Stimulated activated CD8-positive, alpha-beta memory T cell treated with anti-CD3 and anti-CD28 coated beads, Interleukin-7, amount 100 ng/mL, for 4 hours (primary cell): ENCODE results near the gene POFUT1.
"Not testable (repeated sequence)": the region's sequence is repeated elsewhere in the genome, so short reads cannot be mapped to it uniquely, and the experiment has no call there.

Experiments
- DNase-seq, 2 donors: peaks; one replicate each; pipeline ENCODE4 v3.0.0-alpha.2; 2020; ENCODE audit warnings: low read depth in 2 of 2

Gene POFUT1

GRCh38 chr20:32189123-32189410 is 18.6 kb upstream of the POFUT1 start:
- DNase-seq: no peak

DNA sequence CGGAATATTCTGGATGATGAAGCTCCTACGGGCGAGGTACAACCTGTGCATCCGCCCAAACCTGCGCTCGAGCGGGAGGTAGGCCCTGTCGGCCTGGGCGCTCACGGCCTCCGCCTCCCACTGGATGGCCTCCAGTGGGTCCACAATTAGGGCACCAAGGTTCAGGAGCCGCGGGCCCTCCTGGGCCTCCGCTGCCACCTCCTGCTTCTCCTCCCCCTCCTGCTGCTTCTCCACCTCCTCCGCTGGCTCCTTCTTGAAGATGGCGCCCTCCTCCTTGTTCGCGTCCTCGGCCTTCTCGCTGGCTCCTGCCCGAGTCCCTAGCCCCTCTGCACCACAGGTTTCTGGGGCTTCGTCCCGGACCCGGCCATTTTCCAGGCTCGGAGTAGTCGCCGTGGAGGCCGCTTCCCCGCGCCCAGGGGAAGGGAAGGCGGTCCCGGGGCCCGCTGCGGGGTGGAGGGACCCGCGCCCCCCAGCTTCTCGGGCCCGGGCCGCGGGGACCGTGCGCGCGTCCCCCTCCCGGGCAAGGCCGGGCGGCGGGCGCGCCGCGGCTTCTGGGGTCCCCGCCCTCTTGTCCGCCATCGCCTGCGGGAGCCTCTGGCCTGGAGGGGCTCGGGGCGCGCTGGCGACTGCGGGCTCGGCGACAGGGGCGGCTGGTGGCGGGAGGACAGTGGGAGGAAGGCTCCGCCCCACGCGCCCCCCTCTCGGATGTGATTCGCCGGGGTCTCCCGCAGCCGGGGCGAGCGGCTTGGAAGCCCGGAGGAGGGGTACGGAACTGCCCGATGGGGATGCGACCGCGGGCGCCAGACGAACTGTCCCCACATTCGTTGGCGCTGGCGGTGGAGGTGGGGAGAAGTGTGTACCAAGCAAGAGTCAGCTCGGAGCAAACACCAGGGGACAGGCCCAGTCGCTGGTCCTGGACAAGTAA is 17.7 kb upstream of the POFUT1 start:
- DNase-seq: peak in 1 of 2 donors; percentile 31

DNA sequence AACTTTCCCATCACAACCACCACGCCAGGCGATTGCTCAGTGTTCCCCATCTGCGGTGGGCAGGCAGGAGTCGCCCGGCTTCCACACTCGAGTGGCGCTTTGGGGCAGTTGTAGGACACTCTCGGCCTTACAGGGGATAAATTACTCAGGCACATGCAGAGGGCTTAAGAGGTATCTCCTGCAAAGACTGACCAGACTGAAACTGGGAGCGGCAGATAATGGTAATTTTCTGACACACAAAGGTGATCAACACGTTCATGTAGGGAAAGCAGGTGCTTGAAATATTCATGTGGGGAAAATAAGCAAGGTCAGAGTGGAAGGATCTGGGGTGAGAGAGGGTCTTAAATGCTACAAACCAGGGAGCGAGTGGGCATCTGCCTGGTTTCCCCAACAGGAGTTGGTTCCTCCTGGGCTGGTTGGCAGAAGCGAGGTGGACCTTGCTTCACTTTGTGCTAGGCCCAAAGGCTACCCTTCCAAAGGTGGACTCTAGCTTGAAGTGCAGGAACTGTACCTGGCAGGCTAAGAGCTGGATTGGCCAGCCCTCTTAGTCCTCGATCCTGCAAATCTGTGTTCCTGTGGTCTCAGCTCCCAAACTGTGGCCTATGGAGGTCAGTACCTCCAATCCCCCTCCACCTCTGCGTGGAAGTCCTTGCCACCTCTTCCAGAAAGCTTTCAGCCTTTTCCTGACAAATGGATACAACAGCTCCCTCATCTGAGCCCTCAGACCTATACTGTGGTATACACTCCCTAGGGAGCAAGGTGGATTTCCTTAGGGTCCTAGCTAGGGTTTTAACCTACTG is 16.9 kb upstream of the POFUT1 start:
- no peak for DNase-seq

- DNase-seq: no peak
Measured at GRCh38 chr20:32191422-32191821, 16.3 kb upstream of the POFUT1 start.

- DNase-seq: no peak
Measured at GRCh38 chr20:32191873-32192272, 15.8 kb upstream of the POFUT1 start.

GRCh38 chr20:32192698-32193097 is 15.0 kb upstream of the POFUT1 start:
- DNase-seq: no peak

DNA sequence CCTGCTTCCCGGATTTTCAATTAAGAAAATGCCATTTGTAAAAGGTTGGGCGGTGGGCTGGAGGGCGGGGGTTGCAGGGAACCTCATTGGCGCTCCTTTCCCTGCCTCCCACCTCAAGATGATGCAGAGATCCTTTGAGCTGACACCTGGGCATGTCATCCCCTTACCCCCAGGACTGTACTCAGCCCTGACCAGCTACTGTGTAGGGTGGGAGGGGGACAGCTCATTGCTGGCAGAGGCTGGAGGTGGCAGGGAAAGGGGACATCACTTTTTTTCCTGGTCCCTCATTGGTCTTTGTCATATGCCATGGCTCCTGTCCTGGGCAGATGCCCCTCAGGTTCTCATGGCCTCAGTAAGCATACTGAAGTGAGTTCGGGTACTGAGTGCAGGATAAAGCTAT is 14.3 kb upstream of the POFUT1 start:
- DNase-seq: not testable (repeated sequence)

GRCh38 chr20:32193996-32194395 is 13.7 kb upstream of the POFUT1 start:
- DNase-seq: no peak

GRCh38 chr20:32195581-32195980 is 12.1 kb upstream of the POFUT1 start:
- DNase-seq: no peak

DNA sequence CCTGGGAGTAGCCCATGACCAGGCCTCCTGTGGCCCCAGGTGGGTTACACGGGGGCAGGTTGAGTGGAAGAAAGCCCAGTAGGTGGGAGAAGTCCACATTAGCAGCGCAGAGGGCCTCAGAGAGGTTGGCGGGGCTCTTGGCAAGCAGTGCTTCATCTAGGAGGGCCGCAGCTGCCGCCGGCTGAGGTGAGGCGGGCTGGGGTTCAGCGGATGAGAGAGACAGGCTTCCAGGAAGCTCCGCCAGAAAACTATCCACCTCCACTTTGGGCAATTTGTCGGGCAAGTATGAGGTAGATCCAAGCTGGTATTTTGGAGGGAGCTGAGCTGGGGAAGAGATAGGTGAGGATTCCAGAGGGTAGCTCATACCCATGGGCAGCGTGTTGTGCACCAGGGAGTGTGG is 11.1 kb upstream of the POFUT1 start:
- not testable (repeated sequence) for DNase-seq

GRCh38 chr20:32197136-32197535 is 10.5 kb upstream of the POFUT1 start:
- DNase-seq: not testable (repeated sequence)

- no peak for DNase-seq
Measured at GRCh38 chr20:32199006-32199405, 8.7 kb upstream of the POFUT1 start.

DNA sequence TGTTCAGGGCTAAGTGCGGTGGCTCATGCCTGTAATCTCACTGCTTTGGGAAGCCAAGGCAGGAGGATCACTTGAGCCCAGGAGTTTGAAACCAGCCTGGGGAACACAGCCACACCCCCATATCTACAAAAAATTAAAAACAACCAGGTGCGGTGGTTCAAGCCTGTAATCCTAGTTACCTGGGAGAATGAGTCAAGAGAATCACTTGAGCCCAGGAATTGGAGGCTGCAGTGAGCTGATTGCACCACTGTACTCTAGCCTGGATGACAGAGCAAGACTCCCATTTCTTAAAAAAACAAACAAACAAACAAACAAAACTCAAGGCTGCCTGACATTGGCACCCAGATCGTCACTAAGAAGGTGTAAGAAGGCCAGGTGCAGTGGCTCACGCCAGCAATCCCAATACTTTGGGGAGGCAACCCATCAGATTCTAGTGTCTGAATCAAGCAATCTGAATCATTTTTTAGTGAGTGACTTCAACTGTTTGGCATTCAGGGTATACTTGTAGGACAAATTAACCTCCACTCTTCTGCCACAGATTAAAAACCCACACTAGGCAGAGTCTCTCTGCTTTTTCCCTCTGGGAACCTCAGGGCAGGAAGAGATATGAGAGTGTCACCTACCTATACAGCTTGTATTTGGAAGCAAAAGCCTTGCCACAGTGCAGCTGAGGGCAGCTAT is 6.2 kb upstream of the POFUT1 start:
- no peak for DNase-seq

- DNase-seq: no peak
Measured at GRCh38 chr20:32201977-32202363, 5.7 kb upstream of the POFUT1 start.

GRCh38 chr20:32203356-32204204 is 4.1 kb upstream of the POFUT1 start:
- no peak for DNase-seq

DNA sequence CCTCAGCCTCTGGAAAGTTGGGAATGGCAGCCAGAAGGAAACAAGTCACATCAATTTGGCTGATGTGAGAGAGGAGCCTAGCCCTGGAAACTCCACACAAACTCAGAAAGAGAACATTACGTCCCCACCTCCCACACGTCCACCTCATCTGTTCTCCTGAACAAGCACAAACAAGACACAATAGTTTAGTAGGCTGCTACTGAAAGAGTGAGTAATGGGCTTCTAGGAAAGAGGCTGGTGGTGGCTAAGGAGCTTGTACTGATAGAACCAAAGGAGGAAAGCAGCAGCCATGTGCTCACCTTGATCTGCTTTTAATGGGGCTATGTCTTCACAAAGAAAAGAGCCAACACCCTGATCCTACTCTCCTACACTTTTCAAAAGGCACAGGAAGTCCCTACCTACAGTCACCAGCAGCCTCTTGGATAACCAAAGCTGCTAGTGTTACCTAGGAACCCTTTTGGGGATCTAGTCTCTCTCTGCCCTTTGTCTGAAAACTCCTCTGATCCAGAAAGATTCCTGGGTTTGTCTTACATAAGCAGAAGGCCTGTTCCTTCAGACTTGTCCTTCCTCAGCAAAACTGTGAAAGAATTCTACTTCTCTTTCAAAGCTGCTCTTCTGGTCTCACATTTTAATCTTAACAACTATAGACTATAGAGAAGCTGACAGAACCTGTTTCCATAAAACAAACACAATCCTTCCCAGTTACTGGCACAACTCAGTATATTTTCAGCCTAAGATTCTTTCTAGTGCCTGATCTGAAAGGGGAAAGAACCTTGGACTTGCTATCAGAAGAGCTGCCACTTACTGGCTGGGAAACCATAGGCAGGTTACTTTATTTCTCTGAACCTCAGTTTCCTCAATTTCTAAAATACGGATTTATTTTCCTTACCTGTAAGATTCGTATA is 3.2 kb upstream of the POFUT1 start:
- DNase-seq: peak; percentile 55 to 69

- DNase-seq: no peak
Measured at GRCh38 chr20:32205110-32205842, 2.4 kb upstream of the POFUT1 start.

DNA sequence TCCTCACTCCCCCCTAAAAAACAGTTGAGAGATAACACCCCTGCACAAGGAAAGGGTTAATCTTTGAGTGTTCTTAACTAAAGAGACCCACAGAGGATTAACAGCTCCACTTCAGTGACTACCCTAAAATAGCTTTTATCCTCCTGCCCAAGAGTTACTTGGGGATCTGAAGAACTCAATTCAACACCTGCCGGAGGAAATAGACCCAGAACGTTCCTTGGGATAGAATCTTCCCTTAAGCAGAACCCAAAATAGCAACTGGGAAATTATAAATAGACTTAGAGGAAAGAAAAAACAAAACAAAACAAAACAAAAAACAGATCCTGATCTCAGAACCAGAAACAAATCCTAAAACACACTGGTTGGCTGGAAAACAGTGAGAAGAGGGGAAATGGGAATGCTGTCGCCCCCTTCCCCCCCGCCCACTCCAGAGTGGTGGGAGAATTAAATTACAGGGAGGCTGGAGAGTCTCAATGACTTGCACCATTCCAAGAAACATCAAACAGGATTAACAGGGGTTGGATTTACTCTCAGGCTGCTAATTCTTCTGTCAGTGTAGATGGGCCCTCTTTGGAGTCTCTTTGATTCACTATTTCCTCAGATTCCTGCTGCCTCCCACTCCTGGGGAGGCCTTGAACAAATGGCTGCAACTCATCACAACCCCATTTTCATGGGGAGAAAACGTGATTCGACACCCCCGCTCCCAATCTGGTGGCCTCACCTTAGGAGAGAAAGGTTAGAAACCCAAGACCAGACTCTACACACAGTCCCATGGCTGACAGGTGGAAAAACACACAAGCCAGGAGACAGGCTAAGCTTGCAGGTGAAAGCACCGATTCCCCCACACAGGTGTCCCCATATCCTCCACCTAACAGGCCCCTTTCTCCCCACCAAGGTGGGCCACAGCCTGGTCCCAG is 1.6 kb upstream of the POFUT1 start:
- DNase-seq: no peak
